Lower leg skin (tissue), 4 donors: ENCODE measurements around the gene DLK2. TPM values are rescaled to one million over a fixed set of nuclear protein-coding genes. Genes with fewer than 3 reads are reported as not detected.

Experiments
- DNase-seq, 2 donors: peaks; one replicate each; pipeline ENCODE4 v3.0.0-alpha.2; 2019; ENCODE audit warnings: low spot score in 2 of 2
- H3K4me3 ChIP-seq: fragments of 200-600 bp; sonication (generic); 2 replicates; pipeline ENCODE4 v1.5.1; 2017; ENCODE audit warnings: mild to moderate bottlenecking, low read depth; ENCODE audit not compliant: poor library complexity, severe bottlenecking
- POLR2A ChIP-seq, 2 donors: fragments of 450-650 bp; IDR thresholded peaks; one replicate each; pipeline ENCODE4 v1.6.1; 2016 to 2017; ENCODE audit warnings: antibody characterized with exemption in 2 of 2, mild to moderate bottlenecking in 1 of 2, moderate library complexity in 1 of 2
- WGBS, 2 donors: methylation state at CpG; one replicate each; pipeline ENCODE4 v1.1.5; 2018; 5-methylcytosine and 5-hydroxymethylcytosine counted together
- intact Hi-C: fragments of 100-400 bp; cut with DNase I; formaldehyde crosslinking; loops from one replicate; pipeline ENCODE4 v1.15.0; 2023; ENCODE audit warnings: low total_unique reads
- microRNA-seq, 2 donors: library from miRNA; unstranded; fragments of <30 nt; microRNA quantifications; one replicate each; pipeline ENCODE4, GENCODE V29; 2016; ENCODE audit warnings: borderline replicate concordance in 2 of 2, borderline number of aligned reads in 1 of 2
- total RNA-seq, 4 donors: library from RNA; depleted of rRNA; stranded (reverse); fragments of >200 nt; gene quantifications; one replicate each; pipeline ENCODE4 v1.1.0, GENCODE V29; 2016
- TF ChIP-seq, protein P1 (sequence below), 3 donors: fragments of 450-650 bp; IDR thresholded peaks; one replicate each; pipeline ENCODE4 v1.5.1; 2016; ENCODE audit warnings: antibody characterized with exemption in 3 of 3, mild to moderate bottlenecking in 3 of 3, moderate library complexity in 2 of 3

The DLK2 gene
- total RNA-seq, 4 donors from 2014 or later = 29.3 to 55.0 (median 39.4) TPM

DNA sequence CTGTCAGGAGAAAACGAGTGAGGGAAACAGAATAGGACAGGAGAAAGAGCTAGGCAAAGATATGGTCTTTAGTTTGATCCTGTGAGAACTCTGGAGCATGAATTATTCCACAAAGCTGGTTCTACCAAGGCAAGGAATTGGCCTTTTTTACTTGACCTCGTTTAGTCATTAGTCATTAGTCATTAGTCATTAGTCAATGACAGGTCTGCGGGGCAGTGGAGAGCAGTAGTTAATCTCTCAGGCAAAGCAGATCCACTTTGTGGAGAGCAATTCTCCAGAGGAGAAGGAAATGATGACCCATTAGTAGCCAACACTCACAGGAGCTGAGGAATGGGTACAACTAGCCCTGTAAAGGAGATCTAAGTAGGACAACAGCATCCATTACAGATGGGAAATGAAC lies 50.0 kb downstream of the DLK2 start:
- DNase-seq = no peak
- 48 to 54% methylated on average over 3 of the region's 3 CpGs for WGBS, 2 donors
- TF ChIP-seq, protein P1, sequence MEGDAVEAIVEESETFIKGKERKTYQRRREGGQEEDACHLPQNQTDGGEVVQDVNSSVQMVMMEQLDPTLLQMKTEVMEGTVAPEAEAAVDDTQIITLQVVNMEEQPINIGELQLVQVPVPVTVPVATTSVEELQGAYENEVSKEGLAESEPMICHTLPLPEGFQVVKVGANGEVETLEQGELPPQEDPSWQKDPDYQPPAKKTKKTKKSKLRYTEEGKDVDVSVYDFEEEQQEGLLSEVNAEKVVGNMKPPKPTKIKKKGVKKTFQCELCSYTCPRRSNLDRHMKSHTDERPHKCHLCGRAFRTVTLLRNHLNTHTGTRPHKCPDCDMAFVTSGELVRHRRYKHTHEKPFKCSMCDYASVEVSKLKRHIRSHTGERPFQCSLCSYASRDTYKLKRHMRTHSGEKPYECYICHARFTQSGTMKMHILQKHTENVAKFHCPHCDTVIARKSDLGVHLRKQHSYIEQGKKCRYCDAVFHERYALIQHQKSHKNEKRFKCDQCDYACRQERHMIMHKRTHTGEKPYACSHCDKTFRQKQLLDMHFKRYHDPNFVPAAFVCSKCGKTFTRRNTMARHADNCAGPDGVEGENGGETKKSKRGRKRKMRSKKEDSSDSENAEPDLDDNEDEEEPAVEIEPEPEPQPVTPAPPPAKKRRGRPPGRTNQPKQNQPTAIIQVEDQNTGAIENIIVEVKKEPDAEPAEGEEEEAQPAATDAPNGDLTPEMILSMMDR (IDR thresholded peaks at IDR 0.05) = no peak
- TF ChIP-seq POLR2A (IDR thresholded peaks at IDR 0.05) = no peak
- no peak overlapping the region for H3K4me3 ChIP-seq
- intact Hi-C loops = no loop called here

DNA sequence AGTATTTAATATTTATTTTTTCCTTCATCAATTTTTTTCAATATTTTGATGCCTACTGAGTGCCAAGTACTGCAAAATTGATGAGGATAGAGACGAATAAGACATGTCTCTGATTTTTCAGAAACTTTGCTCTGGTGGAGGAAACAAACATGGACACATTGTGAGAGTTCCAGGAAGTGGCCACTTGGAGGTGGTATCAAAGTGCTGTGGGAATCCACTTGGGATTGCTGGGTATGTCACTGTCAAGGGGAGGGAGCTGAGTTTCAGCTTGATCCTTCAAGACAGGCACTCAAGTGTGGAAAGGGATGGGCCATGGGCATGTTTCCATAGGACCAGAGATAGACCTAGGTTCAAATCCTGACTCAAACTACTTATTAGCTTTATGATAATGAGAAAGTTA lies 52.5 kb downstream of the DLK2 start:
- DNase-seq = no peak
- no peak for TF ChIP-seq POLR2A (IDR thresholded peaks at IDR 0.05)
- TF ChIP-seq, protein P1 (IDR thresholded peaks at IDR 0.05) = no peak
- intact Hi-C loops = no loop called here
- WGBS, 2 donors = 67 to 78% methylated on average over 1 of the region's 1 CpG
- no peak overlapping the region for H3K4me3 ChIP-seq

DNA sequence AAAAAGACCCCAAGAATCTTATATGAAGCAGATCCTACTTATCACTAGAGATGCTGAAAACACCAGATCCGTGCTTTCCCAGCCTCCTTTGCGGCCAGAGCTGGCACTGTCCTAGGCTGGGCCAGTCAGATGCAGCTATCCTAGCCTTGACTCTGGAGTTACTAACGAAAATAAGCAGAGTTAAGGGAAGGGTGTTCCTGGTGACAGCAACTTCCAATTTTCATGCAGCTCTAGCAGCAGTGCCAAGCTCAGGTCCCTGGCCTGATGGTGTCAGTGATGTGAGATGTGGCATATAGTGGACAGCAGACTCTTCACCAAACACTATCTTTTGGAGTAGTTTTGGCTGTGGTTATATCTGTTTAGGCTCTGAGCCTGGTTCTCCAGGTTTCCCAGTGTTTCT lies 53.6 kb downstream of the DLK2 start:
- WGBS, 2 donors = 83 to 93% methylated on average over 3 of the region's 3 CpGs
- intact Hi-C loops = no loop called here
- TF ChIP-seq POLR2A (IDR thresholded peaks at IDR 0.05) = no peak
- TF ChIP-seq, protein P1 (IDR thresholded peaks at IDR 0.05) = no peak

More for the DNA sequence above, 53.6 kb downstream of the DLK2 start:
- no peak for DNase-seq
- H3K4me3 ChIP-seq = no peak overlapping the region

Small RNAs within 50 kb of the gene (microRNA-seq; reads per million reads assigned to microRNA genes)
- 0 to 1.4 reads per million in 2 donors for gene MIR6780B

Other genes starting within 250 kb of the DLK2 start
- 10 to 100 TPM; 48.5 to 77.0 (median 61.2) TPM for gene DNPH1, start 226.1 kb downstream of the DLK2 start, total RNA-seq
- gene TTBK1, start 212.1 kb downstream of the DLK2 start, total RNA-seq = under 1 TPM in 1 of 4 donors, not detected in 3; 0.08 TPM
- not detected for gene SLC22A7, start 157.3 kb downstream of the DLK2 start, total RNA-seq
- gene CRIP3, start 146.7 kb downstream of the DLK2 start, total RNA-seq = 1 to 10 TPM in 1 of 4 donors, under 1 TPM in 1, not detected in 2; 0.30 to 4.5 TPM
- 10 to 100 TPM in 3 of 4 donors, 1 to 10 TPM in 1; 9.6 to 22.9 (median 18.1) TPM for gene ZNF318, start 85.9 kb downstream of the DLK2 start, total RNA-seq
- 10 to 100 TPM in 3 of 4 donors, 1 to 10 TPM in 1; 9.4 to 17.9 (median 15.9) TPM for gene ABCC10, start 28.0 kb downstream of the DLK2 start, total RNA-seq
- gene TJAP1, start 22.0 kb upstream of the DLK2 start, total RNA-seq = 10 to 100 TPM; 15.9 to 30.4 (median 23.8) TPM
- gene LRRC73, start 54.8 kb upstream of the DLK2 start, total RNA-seq = under 1 TPM in 3 of 4 donors, not detected in 1; 0.36 to 0.53 (median 0.44) TPM
- gene YIPF3, start 61.4 kb upstream of the DLK2 start, total RNA-seq = 100 to 1,000 TPM in 1 of 4 donors, 10 to 100 TPM in 3; 82.6 to 119 (median 89.0) TPM
- gene POLR1C, start 61.5 kb upstream of the DLK2 start, total RNA-seq = 10 to 100 TPM; 29.7 to 38.0 (median 32.4) TPM
- 10 to 100 TPM; 24.0 to 30.4 (median 27.3) TPM for gene XPO5, start 120.5 kb upstream of the DLK2 start, total RNA-seq
- gene POLH, start 120.6 kb upstream of the DLK2 start, total RNA-seq = 10 to 100 TPM; 13.0 to 28.2 (median 15.7) TPM
- gene GTPBP2, start 173.7 kb upstream of the DLK2 start, total RNA-seq = 10 to 100 TPM; 31.1 to 39.9 (median 36.0) TPM
- gene MAD2L1BP, start 180.3 kb upstream of the DLK2 start, total RNA-seq = 10 to 100 TPM; 20.8 to 31.1 (median 27.7) TPM
- under 1 TPM in 2 of 4 donors, not detected in 2; 0.17 to 0.42 TPM for gene RSPH9, start 189.5 kb upstream of the DLK2 start, total RNA-seq
- gene MRPS18A, start 232.2 kb upstream of the DLK2 start, total RNA-seq = 10 to 100 TPM; 42.5 to 56.2 (median 50.9) TPM